Loucy (cell line): ENCODE results near the gene BICRA.

ENCODE experiments used
- H2AFZ ChIP-seq: fragments of 200-600 bp; sonication (generic); 2 replicates; pipeline ENCODE4 v1.6.0; 2016; ENCODE audit warnings: antibody characterized with exemption, mild to moderate bottlenecking, low read length, moderate library complexity
- H3F3A ChIP-seq: fragments of 200-600 bp; 2 replicates; pipeline ENCODE4 v1.6.0; 2016; ENCODE audit warnings: antibody characterized with exemption, low read depth, mild to moderate bottlenecking
- H3K27me3 ChIP-seq: fragments of 200-600 bp; sonication (generic); 2 replicates; pipeline ENCODE4 v1.6.1; 2014; ENCODE audit warnings: low read length, mild to moderate bottlenecking; ENCODE audit not compliant: insufficient read depth, poor library complexity, severe bottlenecking
- H3K36me3 ChIP-seq: fragments of 200-600 bp; sonication (generic); 2 replicates; pipeline ENCODE4 v1.6.1; 2016; ENCODE audit warnings: low read length; ENCODE audit not compliant: insufficient read depth
- H3K4me1 ChIP-seq: fragments of 200-600 bp; sonication (generic); 2 replicates; pipeline ENCODE4 v1.5.1; 2014; ENCODE audit warnings: low read length, mild to moderate bottlenecking; ENCODE audit not compliant: insufficient read depth, poor library complexity, severe bottlenecking
- H3K4me2 ChIP-seq: fragments of 200-600 bp; sonication (generic); 2 replicates; pipeline ENCODE4 v1.6.0; 2014; ENCODE audit warnings: antibody characterized with exemption, low read length, low read depth, mild to moderate bottlenecking; ENCODE audit not compliant: poor library complexity, severe bottlenecking
- H3K4me3 ChIP-seq: fragments of 200-600 bp; sonication (generic); 2 replicates; pipeline ENCODE4 v1.5.1; 2014; ENCODE audit warnings: low read length, mild to moderate bottlenecking, mixed read lengths; ENCODE audit not compliant: poor library complexity, severe bottlenecking
- H3K79me2 ChIP-seq: fragments of 200-600 bp; sonication (generic); 2 replicates; pipeline ENCODE4 v1.6.1; 2014; ENCODE audit warnings: low read length; ENCODE audit not compliant: insufficient read depth
- H3K9ac ChIP-seq: fragments of 200-600 bp; sonication (generic); 2 replicates; pipeline ENCODE4 v1.6.0; 2014; ENCODE audit warnings: mild to moderate bottlenecking, low read depth, low read length, moderate library complexity; ENCODE audit not compliant: poor library complexity, severe bottlenecking
- H3K9me2 ChIP-seq: fragments of 200-600 bp; sonication (generic); replicated peaks from 2 replicates; pipeline ENCODE4 v1.6.1; 2016; ENCODE audit warnings: low read depth, low read length, mixed read lengths
- H3K9me3 ChIP-seq: fragments of 200-600 bp; sonication (generic); 2 replicates; pipeline ENCODE4 v1.6.1; 2014; ENCODE audit warnings: mild to moderate bottlenecking, antibody characterized with exemption, low read length, low read depth; ENCODE audit not compliant: insufficient read depth
- H4K20me1 ChIP-seq: fragments of 200-600 bp; sonication (generic); 2 replicates; pipeline ENCODE4 v1.6.0; 2014; ENCODE audit warnings: antibody characterized with exemption, low read length, mild to moderate bottlenecking; ENCODE audit not compliant: insufficient read depth, poor library complexity, severe bottlenecking
- EZH2phosphoT487 ChIP-seq: fragments of 200-600 bp; IDR thresholded peaks from 2 replicates; pipeline ENCODE4 v1.6.1; 2018; ENCODE audit warnings: antibody characterized with exemption, mild to moderate bottlenecking, moderate library complexity, borderline replicate concordance
- TF ChIP-seq, protein P1 (sequence below): fragments of 200-600 bp; sonication (generic); conservative IDR thresholded peaks from 2 replicates; pipeline ENCODE4 v1.5.1; 2014; ENCODE audit warnings: mild to moderate bottlenecking, antibody characterized with exemption, low read length

Gene BICRA

DNA sequence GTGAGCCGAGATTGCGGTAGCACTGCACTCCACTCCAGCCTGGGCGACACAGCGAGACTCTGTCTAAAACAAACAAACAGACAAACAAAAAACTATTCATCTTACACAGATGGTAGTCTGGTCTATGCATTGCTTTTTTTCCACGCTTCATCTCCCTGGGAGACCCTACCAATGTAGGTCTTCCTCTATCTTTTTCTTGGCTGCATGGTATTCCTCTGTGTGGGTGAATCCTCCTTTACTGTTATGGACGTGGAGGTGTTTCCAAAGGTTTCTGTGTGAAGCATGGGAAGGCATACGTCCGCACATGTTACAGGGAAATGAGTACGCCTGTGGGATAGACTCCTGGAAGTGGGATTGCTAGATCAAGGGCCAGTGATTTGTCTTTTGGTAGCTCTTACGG, 5.6 kb downstream of the BICRA start:
- Histone ChIP-seq H3K4me2 (no peak overlapping the region), H3K9ac (no peak overlapping the region), H3K9me3 (no peaks in the 10 kb centered on the region), H3K4me3 (no peak overlapping the region), H3F3A (no peaks in the 10 kb centered on the region), H3K36me3 (no peaks in the 10 kb centered on the region), H3K9me2 (no peaks in the 10 kb centered on the region), H2AFZ (no peak overlapping the region), H3K27me3 (no peaks in the 10 kb centered on the region), H3K4me1 (peaks cover 12% of the 10 kb centered on the region), H4K20me1 (peaks cover 51% of the 10 kb centered on the region), H3K79me2 (peaks cover 93% of the 10 kb centered on the region)
- no peak for TF ChIP-seq EZH2phosphoT487
- TF ChIP-seq, protein P1, sequence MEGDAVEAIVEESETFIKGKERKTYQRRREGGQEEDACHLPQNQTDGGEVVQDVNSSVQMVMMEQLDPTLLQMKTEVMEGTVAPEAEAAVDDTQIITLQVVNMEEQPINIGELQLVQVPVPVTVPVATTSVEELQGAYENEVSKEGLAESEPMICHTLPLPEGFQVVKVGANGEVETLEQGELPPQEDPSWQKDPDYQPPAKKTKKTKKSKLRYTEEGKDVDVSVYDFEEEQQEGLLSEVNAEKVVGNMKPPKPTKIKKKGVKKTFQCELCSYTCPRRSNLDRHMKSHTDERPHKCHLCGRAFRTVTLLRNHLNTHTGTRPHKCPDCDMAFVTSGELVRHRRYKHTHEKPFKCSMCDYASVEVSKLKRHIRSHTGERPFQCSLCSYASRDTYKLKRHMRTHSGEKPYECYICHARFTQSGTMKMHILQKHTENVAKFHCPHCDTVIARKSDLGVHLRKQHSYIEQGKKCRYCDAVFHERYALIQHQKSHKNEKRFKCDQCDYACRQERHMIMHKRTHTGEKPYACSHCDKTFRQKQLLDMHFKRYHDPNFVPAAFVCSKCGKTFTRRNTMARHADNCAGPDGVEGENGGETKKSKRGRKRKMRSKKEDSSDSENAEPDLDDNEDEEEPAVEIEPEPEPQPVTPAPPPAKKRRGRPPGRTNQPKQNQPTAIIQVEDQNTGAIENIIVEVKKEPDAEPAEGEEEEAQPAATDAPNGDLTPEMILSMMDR: no peak

DNA sequence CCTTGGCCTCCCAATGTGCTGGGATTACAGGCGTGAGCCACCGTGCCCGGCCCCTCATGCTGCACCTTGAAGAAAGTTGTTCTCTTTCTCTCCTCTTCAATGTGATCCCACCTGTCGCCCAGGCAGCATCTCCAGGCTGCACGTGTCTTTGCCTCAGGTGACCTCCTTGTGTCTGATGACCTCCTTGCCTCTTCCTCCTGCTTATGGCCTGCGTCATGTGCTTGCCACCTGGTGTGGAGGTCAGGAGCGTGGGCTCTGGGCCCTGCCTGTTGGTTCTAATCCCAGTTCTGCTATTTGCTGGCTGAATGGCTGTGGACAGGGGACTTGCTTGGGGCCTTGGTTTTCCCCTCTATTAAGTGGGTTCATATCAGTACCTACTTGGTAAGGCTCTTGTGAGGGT, 6.3 kb downstream of the BICRA start:
- Histone ChIP-seq H3K9me2 (no peaks in the 10 kb centered on the region), H3K4me3 (no peak overlapping the region), H3K36me3 (no peaks in the 10 kb centered on the region), H3K27me3 (no peaks in the 10 kb centered on the region), H3K9me3 (no peaks in the 10 kb centered on the region), H3K9ac (no peak overlapping the region), H2AFZ (no peak overlapping the region), H3K79me2 (peaks cover 93% of the 10 kb centered on the region), H4K20me1 (peaks cover 45% of the 10 kb centered on the region), H3K4me2 (no peak overlapping the region), H3F3A (no peaks in the 10 kb centered on the region), H3K4me1 (peaks cover 12% of the 10 kb centered on the region)
- TF ChIP-seq, protein P1: no peak
- no peak for TF ChIP-seq EZH2phosphoT487

DNA sequence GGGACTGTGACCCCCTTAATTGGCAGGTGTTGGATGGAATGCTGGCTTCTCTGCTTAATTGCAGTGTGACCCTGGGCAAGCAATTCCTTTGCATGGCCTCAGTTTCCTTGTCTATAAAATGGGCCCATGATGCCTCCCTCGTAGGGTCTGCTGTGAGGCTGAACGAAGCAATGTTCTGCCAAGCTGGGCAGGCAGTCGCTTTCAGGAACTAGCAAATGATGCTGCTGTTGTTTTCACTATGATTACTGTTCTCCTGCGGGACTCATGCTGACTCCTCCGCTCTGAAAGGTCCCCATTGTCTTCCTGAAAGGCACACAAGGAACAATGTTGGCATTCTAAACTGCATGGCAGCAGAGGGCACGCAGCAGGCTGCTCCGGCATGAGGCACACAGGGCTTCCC, 6.8 kb downstream of the BICRA start:
- Histone ChIP-seq H4K20me1 (peaks cover 40% of the 10 kb centered on the region), H3K27me3 (no peaks in the 10 kb centered on the region), H3K9ac (no peak overlapping the region), H3K4me2 (no peak overlapping the region), H3K4me1 (peaks cover 8% of the 10 kb centered on the region), H3K9me3 (no peaks in the 10 kb centered on the region), H3K9me2 (no peaks in the 10 kb centered on the region), H3F3A (no peaks in the 10 kb centered on the region), H3K36me3 (no peaks in the 10 kb centered on the region), H2AFZ (no peak overlapping the region), H3K4me3 (no peak overlapping the region), H3K79me2 (peaks cover 93% of the 10 kb centered on the region)
- TF ChIP-seq EZH2phosphoT487: no peak
- TF ChIP-seq, protein P1: no peak
